Measurements from ENCODE around the gene NUBP2.

NUBP2 gene

DNA sequence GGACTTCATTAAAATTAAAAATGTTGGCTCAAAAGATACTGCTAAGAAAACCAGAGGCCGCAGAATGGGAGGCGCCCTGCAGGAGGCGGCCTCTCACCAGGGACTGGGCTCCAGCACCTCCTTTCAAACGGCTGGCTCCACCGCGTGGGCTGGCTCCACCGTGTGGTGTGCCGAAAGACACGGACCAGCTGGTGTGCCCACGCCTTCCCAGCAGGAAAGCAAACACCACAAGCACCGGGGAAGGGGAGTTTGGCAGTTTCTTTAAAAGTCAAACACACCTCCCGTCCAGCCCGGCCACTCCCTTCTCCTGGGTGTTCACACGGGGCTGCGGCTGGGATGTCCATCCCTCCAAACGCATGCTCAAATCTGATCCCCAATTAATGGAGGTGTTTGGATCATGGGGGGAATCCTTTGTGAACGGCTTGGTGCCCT, 30.0 kb downstream of the NUBP2 start:
- DNase-seq: peak; percentile 23

DNA sequence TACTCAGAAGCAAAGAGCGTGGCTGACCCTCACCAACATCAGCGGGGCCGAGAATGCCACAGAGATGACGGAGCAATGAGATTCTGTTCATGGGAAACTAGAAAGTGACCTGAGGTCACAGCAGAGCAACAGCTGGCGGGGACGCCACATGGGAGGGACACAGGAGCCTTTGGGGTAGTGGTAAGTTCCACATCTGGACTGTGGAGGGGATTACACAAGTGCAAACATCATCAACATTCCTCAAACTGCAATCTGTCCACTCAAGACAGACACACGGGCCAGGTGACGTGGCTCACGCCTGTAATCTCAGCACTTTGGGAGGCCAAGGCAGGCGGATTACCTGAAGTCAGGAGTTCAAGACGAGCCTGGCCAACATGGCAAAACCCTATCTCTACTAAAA, 32.7 kb downstream of the NUBP2 start:
- no peak for DNase-seq

DNA sequence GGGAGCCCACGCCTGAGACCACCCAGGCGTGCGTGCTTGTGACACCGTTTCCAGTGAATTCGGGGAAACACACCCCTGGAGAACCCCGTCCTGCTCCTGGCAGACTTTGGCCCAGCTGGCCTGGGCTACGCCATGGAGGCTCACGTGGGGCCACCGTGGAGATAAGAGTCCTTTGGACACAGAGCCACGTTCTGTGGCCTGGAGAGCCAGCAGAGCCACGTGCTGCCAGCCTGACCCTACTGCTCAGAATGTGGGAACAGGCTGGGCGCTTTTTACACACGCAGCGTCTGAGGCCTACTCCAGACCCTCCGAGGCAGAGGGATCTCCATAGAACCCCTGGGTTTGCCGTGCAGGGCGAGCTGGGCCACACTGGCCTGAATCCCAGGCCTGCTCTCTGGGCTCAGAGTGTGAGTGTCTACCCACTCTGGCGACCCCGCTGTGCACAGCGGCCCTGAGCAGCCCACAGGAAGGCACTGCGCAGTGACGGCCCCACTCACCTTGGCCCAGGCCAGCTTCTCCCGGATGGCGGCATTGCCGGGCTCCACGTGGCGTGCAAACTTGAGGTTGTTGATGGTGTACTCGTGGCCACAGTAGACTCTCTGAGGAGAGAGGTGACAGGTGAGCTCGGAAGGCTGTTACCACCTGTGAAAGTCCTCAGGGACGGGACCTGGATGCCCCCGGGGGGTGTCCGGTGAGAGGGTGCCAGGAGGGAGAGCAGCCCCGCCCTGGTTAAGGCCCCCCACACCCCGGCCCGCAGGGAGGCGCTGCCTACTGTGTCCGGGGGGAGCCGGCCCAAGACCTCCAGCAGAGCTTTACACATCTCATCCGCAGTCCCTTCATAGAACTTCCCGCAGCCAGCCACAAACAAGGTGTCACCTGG, 33.9 kb downstream of the NUBP2 start:
- DNase-seq: no peak

DNA sequence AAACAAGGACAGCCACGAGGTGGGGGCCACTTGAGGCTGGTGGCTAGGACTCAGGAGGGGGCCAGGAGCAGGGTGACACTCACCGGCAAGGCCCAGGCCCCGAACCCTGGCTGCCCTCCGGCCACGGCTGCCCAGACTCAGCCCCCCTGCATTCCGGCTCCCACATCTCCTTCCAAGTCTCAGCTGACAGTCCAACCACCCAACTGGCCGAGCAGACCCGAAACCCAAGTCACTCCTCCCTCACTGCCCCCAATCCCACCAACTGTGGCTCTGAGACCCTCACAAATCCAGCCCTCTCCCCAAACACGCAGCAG, 34.5 kb downstream of the NUBP2 start:
- no peak for DNase-seq

DNA sequence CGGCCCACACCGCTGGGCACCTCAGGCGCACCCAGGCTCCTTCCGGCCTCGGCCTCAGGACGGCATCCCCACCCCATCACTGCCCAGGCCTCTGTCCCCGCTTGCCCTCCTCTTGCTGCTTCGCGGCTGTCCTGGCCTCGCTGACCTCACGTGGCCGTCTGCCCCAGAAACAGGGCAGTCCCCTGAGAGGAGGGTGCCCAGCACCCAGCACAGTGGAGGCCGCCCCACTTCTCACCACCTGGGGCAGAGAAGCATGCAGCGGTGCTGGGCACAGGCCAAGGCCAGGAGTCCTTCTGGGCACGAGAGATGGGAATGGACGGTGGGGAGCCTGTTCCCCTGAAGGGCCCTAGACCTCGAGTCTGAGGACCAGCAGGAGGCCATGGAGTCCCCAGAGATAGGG, 35.0 kb downstream of the NUBP2 start:
- DNase-seq: no peak

DNA sequence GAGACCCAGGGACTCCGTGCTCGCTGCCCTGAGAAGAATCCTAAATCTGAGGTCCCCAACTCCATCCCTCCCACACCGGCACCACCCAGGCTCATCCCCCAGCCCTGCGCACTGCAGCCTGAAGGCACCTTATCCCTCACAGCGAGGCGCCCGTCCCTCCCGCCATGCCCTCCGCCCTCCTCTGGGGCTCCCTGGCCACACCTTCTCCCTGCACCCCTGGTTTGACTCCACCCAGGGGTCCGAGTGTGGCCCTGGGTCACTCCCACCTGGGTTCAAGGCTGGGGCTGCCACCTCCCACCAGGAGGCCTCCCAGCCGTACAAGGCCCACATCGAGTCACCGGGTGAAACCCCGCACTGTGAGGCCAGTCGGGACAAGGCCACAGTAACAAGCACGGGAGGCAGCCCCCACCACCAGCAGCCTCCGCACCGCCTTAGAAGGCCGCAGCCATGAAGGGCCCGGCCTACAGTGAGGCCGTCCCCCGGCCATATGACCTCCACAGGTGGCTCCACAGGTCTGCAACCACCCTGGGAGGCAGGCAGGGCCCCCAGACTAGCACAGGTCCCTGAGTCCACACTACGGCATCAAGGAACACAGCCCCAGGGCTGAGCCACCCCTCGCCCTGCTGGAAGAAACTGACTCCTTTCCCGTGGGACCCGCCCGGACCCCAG, 35.6 kb downstream of the NUBP2 start:
- DNase-seq: no peak

DNA sequence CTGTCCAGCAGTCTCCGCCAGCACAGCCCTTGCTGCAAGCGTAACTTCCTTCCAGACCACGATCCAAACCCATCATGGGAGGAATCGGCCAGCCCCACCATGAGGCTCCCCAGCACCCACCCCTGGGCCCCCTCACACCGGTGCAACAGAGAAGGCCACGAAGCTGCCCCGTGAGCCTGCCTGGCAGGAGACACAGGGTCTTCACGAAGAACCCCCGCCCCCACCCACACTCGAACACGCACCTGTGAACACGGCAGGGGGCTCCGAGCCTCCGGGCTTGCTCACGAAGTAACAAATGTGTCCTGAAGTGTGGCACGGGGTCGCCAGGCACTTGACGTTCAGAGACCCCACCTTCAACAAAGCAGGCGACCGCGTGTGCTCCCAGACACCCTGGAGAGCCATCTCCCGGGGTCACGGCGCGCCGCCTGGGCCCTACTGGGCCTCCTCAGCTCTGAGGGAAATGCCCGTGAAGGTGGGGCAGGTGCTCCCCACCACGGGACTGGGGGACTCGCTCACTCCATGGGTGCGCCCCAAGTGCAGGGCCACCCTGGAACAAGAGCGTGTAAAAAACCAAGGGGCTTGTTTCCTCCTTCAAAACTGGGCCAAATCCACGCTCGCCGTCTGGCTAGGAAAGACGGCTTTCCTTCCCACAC, 36.2 kb downstream of the NUBP2 start:
- no peak for DNase-seq

DNA sequence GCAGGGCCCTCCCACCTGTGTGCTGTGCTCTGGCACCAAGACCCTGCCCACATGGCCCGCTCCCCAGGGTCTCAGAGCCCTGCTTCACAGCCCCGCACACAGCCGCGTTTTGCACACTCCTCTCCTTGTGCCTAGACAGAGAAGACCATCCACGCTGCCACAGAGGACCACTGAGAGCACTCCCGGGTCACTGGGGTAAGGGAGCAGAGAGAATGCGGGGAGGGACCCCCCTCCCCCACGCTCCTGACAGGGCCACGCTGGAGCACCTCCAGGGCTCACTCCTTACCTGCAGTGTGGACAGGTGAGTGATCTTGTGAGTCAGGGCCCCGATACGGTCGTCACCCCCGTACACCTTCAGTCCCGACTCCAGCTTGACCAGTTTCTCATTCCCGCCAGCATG, 36.9 kb downstream of the NUBP2 start:
- DNase-seq: no peak

DNA sequence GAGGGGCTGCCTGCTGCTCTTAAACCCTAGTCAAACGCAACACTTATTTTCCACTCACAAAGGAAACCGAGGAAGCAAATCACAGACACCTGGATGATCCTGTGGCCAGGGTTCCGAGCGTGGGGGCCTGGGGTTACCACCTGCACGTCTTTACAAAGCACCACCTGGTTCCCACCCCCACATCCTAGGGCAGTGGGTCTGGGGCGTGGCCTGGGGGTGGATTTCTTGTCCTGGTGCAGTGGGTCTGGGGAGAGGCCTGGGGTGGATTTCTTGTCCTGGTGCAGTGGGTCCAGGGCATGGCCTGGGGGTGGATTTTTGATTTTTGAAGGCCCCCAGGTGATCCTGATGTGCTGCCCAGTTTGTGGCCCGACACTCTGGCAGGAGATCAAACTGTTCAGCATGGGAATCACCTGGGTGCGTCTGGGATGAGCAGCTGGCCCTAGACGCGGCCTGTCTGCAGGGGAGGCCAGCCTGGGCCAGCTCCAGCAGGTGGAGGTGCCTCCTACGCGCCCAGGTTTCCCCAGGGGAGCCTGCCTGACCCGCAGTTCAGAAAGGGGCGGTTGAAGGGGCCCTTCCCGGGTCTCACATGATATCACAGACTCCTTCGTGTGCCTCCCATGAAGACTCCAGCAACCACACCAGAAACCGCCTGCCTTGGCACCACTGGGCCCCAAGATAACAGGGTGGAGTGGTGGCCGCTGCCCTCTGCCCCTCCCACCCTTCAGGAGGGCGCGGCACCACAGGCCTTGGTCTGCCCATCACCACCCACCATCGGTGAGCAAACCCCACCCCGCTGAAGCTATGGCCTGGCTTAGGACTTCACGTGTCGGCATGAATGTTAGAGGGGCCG, 37.6 kb downstream of the NUBP2 start:
- no peak for DNase-seq

DNA sequence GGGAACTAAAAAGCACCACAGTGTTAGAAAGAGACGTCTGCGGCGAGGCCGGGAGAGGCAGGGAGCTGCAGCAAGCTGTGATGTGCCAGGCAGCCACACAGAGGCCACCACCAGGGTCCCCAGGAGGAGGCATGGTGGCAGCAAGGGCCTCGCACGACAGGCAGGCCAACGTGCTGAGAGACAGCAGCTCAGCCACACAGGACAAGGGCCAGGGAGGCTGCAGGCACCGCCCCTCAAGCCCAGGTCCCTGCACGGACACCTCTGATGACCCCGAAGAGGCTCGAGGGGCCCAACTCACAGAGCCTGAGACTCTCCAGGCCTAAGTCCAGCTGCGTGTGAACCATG, 38.2 kb downstream of the NUBP2 start:
- DNase-seq: no peak

DNA sequence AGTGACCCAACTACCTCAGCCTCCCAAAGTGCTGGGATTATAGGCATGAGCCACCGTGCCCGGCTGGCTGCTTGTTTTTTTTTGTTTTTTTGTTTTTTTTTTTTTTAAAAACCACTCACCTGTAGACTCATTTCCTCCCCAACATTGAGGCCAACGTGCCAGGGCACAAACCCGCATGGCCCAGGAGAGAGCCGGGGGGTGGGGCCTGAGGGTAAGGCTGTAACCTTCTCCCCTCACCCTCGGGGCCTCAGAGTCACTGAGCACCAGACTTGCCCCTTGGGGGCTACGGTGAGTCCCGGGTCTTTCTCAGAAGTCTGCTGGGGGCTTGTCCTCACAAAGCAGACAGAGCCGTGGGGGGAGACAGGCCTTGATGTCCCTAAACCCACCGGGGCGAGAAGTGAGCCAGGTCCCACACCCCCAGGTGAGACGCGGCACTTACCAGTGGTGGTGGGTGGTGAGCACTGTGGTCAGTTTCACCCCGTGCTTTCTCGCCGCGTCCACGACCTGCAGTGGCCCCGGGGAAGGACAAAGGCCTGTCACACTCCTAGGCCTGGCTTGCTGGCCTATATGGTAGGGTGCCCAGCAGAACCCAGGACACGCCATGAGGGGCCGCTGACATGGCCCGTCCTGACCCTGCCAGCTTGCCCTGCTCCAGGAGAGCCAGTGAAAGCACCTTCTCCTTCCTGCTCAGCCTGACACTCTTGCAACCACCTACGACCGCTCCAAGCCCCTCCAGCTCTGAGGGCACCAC, 39.3 kb downstream of the NUBP2 start:
- DNase-seq: no peak

DNA sequence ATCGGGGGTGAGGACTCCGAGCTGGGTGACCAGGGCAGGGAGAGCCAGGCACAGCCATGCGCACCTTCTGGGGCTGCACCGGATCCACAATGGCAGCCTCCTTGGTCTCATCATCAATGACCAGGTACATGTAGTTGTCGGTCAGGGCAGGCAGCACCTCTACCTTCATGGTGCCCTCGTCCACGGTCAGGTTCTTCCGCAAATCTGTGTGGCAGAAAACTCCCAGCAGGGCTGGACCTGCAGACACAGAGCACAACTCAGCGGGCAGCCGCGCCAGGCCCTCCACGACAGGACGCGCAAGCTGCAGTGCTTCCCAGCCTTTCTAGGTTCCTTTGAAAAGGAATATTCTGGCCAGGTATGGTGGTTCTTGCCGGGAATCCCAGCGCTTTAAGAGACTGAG, 40.0 kb downstream of the NUBP2 start:
- DNase-seq: no peak

DNA sequence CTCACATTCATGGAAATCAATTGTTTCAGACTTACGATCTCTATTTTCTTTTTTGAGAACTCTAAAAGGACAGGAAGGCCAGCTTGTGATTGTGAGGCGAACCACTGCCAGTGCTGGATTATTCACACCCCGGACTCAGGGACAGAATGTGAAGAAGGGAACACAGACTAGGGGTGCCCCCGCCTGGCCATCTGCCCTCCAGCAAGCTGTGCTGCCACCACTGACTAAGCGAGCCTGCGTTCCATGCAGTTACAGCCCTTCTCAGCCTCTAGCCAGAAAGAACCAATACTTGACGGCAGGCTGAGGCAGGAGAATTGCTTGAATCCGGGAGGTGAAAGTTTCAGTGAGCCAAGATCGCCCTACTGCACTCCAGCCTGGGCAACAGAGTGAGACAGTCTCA, 41.1 kb downstream of the NUBP2 start:
- no peak for DNase-seq

DNA sequence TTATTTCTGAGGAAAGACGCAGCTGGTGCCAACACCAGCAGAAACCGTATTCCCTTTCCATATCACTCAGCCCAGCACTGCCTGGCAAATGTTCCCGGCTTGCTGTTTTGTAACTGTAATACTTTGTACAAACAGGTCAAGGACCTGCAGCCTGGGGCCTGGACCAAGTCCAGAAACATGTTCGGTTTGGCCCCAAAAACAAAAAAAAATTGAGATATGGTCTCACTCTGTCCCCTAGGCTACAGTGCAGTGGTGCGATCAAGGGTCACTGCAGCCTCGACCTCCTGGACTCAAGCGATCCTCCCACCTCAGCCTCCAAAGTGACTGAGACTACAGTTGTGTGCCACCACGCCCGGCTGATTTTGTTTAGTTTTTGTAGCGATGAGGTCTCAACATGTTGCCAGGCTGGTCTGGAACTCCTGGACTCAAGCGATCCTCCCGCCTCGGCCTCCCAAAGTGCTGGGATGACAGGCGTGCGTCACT, 42.7 kb downstream of the NUBP2 start:
- DNase-seq: no peak

DNA sequence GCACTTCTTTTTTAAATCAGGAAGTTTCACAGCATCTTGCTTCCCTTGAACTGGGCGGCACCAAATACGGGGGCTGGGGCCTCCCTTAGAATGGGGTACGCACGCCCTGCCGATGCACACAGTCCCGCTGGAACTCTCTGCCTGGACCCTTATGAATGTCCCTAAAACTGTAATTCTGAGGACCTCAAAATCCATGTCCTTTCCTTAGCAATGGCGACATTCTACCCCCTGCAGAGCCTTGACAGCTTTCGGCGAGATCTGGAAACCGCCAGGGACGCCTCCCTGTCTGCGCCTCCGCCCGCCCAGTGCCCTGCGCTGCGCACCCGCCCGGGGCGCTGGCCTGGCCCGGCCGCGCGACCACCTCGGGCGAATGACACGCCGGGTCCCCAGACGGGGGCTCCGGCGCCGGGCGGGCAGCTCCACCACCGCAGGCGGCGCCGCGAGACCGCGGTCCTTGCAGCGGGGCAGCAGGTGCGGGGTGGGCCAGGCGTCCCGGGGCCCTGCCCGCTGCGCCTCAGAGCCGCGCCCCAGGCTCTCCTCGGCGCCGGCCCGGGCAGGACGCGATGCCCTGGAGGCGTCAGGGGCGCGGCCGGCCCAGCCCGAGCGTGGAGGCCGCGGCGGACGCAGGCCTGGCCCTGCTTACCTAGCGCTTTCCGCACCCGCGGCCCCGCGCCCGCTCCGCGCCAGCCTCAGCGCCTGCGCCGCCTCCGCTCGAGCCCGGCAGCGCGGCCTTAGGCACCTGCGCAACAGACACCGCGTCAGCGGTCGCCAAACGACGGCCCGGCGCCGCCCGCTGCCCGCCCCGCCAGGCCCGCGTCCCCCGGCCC, 43.3 kb downstream of the NUBP2 start:
- peak; percentile 59 for DNase-seq

DNA sequence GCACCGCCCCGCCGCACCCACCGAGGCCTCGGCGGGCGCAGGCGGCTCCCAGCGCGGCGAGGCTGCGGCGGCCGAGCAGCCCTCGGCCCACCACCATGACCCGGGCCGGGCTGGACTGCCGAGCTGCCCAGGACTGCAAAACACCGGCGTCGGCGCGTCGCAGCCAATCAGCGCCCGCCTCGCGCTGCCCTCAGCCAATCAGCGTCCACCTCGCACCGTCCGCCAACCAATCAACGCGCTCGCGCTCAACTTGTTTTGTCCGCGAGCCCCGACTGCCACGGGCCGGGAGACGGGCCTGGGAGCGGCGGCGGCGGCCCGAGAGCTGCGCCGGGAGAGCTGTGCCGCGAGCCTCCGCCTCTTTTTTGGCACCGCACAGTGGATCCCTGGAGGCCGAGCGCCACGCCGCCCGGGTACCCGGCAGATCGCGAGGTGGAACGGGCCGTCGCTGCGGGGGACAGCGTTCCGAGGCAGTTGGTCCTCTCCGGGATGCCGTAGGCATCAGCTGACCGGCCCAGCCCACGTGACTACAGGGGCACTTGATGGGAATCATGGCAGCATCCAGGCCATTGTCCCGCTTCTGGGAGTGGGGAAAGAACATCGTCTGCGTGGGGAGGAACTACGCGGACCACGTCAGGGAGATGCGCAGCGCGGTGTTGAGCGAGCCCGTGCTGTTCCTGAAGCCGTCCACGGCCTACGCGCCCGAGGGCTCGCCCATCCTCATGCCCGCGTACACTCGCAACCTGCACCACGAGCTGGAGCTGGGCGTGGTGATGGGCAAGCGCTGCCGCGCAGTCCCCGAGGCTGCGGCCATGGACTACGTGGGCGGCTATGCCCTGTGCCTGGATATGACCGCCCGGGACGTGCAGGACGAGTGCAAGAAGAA, 44.2 kb downstream of the NUBP2 start, which contains the start of the genes FAHD1 and HAGH:
FAHD1 (plus strand) TSS at position 516 of the 883 bp plus-strand sequence; CDS start at position 549, 33 bp downstream.
HAGH (minus strand) TSS at position 135 of the 883 bp plus-strand sequence; CDS start at position 97, 38 bp downstream.
- DNase-seq: peak; percentile 80

DNA sequence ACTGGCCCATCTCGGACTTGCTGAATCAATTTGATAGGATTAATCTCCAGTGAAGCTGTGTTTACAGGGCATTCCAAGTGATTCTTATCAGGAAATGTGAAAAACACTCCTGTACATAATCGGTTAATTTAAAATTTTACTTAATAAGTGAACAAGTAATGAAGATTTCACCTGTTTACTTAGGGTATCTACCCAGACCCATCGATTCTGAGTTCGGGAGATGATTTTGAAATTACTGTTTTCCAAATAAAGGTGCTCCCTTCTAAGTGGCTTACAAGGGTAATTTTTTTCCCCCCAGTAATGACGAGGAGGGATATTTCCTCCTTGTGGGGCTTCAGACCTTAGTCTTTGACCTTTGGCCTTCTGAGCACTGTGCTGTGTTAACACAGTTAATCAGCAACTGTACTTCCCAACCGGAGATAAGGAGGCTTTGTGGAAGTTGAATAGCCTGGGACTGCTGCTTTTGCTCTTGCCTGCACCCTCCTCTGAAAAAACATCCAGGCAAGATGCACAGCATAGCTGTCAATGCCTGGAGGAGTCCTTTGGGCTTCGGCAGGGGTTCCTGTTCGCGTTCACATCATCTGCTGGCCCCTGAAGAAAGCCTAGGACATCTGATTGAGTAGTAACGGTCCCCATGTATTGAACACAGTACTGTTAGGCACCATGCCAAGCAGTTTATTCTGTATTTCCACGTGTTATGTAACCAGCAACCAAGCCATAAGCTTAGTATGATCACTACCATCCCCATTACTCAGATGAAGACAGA, 46.1 kb downstream of the NUBP2 start:
- DNase-seq: no peak

DNA sequence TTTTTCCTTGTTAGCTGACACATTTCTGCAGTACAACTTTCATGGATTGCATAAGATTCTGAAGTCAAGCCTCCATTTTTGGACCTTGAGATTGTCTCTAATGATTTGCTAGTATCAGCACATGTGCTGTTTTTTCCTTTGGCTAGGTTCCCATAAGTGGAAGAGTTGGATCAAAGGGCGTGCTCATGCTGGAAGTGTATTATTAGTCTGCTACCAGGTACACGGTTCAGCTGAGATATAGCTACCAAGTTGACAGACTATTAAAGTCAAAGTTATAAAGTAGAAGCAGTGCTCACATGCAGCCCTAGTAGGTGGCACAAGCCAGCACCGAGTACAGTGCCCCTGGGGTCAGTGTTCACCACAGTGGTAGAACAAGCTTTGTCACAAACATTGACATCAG, 47.5 kb downstream of the NUBP2 start:
- no peak for DNase-seq
